GM12891 (cell line): Measurements from ENCODE around the gene IFITM5.
"Not testable (repeated sequence)": the region's sequence is repeated elsewhere in the genome, so short reads cannot be mapped to it uniquely, and the experiment has no call there.

Experiments used
- DNase-seq: peaks from one replicate; pipeline ENCODE4 v3.0.0; 2011; ENCODE audit warnings: low spot score; ENCODE audit not compliant: insufficient read length
- FAIRE-seq: peaks from 2 replicates; lab custom pipeline; 2011; peaks lifted over from hg19 to GRCh38; lab: Jason Lieb, UNC
- PAX5 ChIP-seq: IDR thresholded peaks from 2 replicates; pipeline ENCODE4 v1.6.1; 2011; ENCODE audit warnings: low read length, moderate library complexity, mild to moderate bottlenecking; ENCODE audit not compliant: insufficient read depth, severe bottlenecking
- POLR2A ChIP-seq: IDR thresholded peaks from 2 replicates; pipeline ENCODE4 v1.6.1; 2011; ENCODE audit warnings: low read depth, low read length, control low read depth
- POLR2AphosphoS5 ChIP-seq: IDR thresholded peaks from 2 replicates; pipeline ENCODE4 v1.6.1; 2011; ENCODE audit warnings: low read depth, low read length, control low read depth
- POU2F2 ChIP-seq: IDR thresholded peaks from 2 replicates; pipeline ENCODE4 v1.6.1; 2011; ENCODE audit warnings: low read depth, mild to moderate bottlenecking, control low read depth, low read length, moderate library complexity
- SPI1 ChIP-seq: IDR thresholded peaks from 2 replicates; pipeline ENCODE4 v1.6.1; 2011; ENCODE audit warnings: low read depth, low read length, control low read depth
- TAF1 ChIP-seq: IDR thresholded peaks from 2 replicates; pipeline ENCODE4 v1.6.1; 2011; ENCODE audit warnings: low read depth, low read length, control low read depth

The IFITM5 gene

DNA sequence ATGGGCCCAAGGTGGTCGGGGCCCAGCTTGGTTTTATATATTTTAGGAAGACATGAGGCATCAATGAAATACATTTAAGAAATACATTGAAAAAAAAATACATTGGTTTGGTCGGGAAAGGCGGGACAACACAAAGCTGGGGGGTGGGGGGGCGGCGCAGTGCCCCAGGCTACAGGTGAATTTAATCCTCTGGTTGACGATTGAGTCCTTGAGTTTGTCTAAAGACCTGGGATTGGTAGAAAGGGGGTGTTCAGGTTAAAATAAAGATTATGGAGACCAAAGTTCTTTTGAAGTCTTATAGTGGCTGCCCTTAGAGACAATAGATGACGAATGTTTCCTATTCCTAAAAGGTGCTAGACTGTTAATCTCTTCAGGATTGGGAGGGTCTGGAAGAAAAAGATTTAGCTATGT is 17.6 kb upstream of the IFITM5 start:
- no peak for TF ChIP-seq TAF1
- TF ChIP-seq PAX5 = no peak
- no peak for TF ChIP-seq POU2F2
- no peak for TF ChIP-seq POLR2A
- no peak for TF ChIP-seq SPI1
- TF ChIP-seq POLR2AphosphoS5 = no peak
- FAIRE-seq (no peak), DNase-seq (no peak)

DNA sequence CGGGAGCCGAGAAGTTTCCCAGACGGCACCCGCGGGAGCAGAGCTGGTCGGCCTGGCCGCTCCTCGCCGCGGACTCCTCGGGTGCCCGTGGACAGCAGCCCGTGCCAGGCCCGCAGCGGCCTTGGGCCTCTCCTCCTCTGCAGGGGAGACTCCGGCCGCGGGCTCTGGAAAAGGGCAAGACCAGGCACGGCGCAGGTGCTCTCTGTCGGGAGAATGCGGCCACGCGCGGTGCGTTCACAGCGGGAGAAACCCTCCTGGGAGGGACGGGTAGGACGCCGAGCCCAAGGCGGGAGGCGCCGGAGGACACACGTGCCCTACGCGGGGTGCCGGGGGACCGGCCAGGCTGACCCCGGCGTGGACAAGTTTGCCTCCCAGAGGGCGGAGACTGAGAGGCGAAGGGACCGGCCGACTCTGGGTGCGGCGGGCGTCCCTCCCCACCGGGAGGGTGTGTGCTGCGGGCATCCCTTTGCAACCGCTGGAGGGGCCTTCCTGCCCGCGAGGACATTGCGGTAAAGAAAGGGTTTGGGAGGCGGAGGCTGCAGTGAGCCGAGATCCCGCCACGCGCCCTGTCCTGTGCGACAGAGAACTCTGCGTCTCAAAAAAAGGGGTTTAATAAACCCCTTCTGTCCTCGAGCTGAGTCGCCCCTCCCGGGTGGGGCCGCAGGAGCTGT is 16.8 kb upstream of the IFITM5 start:
- FAIRE-seq (no peak), DNase-seq (no peak)
- TF ChIP-seq POU2F2 (no peak), POLR2AphosphoS5 (0 out of 2 replicates have a peak, but pooled peaks have one; percentile 42)

DNA sequence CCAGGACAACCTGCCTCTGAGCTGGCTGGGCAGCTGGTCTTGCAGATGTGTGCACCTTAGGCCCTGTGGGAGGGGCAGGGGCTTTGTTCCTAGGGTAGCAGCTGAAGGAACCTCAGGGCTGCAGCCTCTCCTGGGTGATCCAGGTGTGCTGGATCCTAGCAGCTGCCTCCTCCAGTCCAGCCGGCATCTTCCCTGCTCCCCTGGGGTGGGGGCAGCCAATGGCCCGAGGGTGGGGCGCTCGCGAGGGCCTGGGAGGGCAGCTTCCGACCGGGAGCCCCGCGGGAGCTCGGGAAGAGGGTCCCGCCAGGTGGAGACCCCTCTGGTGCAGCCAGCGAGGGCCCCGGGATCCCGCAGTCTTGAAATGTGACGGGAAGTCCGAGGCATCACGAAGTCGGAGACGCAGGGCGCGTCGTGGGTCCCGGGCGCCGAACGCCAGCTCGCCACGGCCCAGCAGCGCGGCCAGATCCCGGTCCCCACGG is 16.2 kb upstream of the IFITM5 start:
- no peak for DNase-seq
- no peak for FAIRE-seq

DNA sequence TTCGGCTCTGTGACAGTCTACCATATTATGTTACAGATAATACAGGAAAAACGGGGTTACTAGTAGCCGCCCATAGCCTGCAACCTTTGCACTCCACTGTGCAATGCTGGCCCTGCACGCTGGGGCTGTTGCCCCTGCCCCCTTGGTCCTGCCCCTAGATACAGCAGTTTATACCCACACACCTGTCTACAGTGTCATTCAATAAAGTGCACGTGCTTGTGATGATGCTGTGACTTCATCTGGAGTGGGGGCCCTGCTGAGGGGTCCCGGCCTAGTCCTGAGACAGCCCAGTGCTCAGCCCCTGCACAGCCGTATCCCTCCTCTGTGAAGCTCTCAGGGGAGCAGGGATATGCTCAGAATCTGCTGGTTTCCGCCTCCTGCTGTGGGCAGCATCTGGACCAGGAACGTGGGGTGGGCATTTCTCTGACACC is 15.7 kb upstream of the IFITM5 start:
- DNase-seq = no peak
- no peak for TF ChIP-seq SPI1
- no peak for TF ChIP-seq POU2F2
- no peak for TF ChIP-seq POLR2AphosphoS5
- TF ChIP-seq TAF1 = no peak
- TF ChIP-seq POLR2A = no peak
- TF ChIP-seq PAX5 = no peak
- FAIRE-seq = no peak

More for the DNA sequence above, 16.2 kb upstream of the IFITM5 start:
- TF ChIP-seq SPI1 = no peak

DNA sequence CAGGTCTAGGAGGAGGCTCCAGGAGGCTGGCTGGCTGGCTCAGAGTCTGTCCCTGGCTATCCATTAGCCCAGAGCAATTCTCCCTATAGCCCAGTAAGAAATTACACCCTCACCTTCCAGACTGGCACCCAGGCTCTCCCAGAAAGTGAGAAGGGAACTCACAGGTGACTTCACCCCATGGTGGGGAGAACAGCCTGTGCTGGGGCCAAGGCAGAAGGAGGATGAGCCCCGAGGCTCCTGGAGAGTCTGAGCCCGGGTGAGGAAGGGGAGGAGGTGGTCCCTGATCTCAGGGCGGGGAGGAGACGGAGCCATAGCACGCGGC is 15.2 kb upstream of the IFITM5 start:
- not testable (repeated sequence) for FAIRE-seq, DNase-seq

DNA sequence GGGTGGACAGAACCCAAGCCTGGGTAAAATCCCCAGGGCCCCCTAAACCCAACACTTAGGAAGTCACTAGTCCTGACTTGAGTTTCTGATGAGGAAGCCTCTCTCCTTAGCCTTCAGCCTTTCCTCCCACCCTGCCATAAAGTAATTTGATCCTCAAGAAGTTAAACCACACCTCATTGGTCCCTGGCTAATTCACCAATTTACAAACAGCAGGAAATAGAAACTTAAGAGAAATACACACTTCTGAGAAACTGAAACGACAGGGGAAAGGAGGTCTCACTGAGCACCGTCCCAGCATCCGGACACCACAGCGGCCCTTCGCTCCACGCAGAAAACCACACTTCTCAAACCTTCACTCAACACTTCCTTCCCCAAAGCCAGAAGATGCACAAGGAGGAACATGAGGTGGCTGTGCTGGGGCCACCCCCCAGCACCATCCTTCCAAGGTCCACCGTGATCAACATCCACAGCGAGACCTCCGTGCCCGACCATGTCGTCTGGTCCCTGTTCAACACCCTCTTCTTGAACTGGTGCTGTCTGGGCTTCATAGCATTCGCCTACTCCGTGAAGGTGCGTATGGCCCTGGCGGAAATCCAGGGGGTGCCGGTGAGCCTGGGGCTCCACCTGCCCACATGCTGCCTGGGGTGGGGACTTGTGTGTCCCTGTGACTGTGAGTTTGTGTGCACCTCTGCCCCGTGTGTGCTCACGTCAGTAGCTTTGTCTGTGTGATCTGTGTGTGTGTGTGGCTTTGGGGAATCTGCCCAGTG is 14.6 kb upstream of the IFITM5 start, which contains the start of gene IFITM1:
Gene IFITM1 (plus strand): TSS at position 254 of the 767 bp plus-strand sequence. CDS start 131 bp downstream, at position 385.
- peak; percentile 68 for DNase-seq
- TF ChIP-seq TAF1 = peak; percentile 87
- TF ChIP-seq SPI1 = peak; percentile 26; the same call in 1 of the 2 replicates
- no peak for TF ChIP-seq PAX5
- TF ChIP-seq POLR2AphosphoS5 = peak; percentile 95
- TF ChIP-seq POU2F2 = peak; percentile 76
- TF ChIP-seq POLR2A = peak; percentile 95
- FAIRE-seq = peak; percentile 82

DNA sequence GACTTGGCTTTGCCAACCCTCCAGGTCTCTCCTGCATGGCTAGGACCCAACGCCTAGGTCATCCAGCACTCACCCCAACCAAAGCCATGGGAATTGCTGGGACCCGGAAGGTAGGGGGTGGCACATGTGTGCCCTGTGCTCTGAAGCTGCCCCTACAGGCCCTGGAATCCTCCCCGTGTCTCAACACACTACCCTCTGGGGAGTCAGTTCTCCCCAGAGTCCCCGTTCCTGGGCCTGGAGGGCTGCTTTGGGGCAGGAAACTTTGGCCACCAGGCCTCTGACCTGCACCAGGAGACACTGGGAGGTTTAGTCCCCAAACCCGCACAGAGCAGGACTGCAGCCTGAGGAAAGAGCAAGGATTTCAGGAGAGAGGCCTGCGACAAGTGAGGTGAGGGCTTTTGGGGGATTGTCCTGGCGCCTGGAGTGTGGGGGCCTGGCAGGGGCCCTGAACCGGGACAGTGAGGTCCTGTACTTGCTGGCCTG is 14.0 kb upstream of the IFITM5 start:
- FAIRE-seq (no peak), DNase-seq (no peak)
- no peak for TF ChIP-seq PAX5
- no peak for TF ChIP-seq SPI1
- no peak for TF ChIP-seq POLR2A
- no peak for TF ChIP-seq POU2F2

DNA sequence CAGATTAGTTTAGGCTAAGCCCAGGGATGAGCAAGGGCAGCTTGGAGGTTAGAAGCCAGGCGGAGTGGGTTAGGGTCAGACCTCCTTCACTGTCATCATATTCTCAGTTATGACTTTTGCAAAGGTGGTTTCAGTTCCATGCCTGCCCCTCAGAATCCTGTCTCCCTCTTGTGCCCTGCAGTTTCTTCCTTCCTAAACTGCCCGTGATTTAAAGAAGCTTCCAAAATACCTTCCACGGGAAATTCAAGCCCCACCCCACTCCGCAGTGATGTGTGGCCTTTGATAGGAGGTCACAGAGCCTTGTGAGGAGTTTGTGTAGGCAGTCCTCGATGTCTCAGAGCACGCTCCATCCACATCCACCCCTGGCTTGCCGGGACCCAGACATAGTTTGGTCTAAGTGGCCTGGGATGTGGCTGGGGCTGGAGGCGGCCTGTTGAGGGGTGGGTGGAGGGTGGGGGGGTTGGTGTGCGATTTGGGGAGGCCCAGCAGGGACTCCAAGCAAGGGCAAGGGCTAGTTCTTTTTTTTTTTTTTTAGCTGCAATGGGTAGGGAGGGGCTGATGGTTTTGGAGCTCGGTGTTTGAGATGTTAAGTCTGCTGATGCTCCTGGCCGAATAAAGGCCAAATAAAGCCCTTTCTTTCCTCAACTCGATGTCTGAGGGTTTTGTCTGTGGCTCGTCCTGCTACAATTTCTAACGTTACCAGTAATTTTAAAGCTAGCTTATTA is 12.9 kb upstream of the IFITM5 start:
- FAIRE-seq = no peak
- TF ChIP-seq SPI1 (peak; percentile 68), TAF1 (no peak)
- no peak for DNase-seq

DNA sequence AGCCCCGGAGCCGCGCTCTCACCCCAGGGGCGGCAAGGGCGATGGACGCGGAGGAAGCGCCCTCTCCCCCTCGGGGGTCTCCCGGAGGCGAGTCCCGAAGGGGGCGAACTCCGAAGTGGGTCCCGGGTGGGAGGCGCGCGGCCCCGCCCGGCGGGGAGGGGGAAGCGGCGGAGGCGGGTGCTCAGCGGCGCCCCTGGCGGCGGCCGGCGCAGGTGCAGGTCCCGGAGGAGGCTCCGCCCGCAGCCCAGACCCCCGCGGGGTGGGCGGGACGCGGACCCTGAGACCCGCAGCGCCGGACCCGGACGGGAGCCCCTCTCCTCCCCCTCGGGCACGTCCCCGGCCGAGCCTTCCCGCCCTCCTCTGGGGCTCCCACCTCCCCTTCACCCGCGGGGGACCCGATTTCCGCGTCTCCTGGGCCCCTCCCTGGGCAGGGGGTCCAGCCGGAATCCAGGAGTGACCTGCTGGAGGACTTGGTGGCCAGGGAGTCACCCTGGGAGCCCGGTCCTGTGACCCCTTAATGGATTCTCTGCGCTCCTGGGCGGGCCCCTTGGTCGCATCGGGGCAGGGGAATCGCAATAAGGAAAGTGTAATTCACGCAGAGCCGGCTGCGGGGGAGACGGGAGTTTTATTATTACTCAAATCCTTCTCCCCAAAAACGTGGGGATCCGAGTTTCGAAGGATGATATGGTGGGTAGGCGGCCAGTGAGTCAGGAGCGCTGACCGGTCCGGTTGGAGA is 11.9 kb upstream of the IFITM5 start:
- not testable (repeated sequence) for DNase-seq
- FAIRE-seq = peak; percentile 88

DNA sequence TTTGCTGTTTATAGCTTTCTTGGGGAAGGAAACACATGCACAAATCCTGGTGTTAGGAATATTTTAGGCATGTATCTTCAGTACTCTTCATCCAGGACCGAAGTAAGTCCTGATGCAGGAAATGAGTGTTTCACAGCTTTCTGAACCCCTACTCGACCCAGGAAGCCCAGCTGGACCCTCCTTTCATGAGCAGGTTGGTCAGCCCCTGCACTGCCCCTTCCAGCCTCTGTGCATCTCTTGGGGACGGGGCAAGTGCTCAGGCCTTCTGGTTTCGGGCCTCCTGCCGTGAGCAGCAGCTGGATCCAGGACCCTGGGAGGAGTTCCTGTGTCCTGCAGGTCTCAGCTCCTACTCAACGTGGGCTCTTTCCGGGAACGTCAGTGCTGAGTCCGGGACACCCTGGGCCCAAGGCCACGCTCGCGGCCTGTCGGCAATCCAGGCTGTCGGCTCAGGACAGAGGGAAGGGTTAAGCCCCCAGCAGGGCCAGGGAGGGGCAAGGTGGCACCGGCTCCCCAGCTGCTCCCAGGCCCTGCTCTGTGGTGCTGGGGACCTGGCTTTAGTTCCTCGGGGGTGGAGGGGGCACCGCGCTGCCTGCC is 10.8 kb upstream of the IFITM5 start:
- peak; percentile 76 for FAIRE-seq
- not testable (repeated sequence) for DNase-seq

DNA sequence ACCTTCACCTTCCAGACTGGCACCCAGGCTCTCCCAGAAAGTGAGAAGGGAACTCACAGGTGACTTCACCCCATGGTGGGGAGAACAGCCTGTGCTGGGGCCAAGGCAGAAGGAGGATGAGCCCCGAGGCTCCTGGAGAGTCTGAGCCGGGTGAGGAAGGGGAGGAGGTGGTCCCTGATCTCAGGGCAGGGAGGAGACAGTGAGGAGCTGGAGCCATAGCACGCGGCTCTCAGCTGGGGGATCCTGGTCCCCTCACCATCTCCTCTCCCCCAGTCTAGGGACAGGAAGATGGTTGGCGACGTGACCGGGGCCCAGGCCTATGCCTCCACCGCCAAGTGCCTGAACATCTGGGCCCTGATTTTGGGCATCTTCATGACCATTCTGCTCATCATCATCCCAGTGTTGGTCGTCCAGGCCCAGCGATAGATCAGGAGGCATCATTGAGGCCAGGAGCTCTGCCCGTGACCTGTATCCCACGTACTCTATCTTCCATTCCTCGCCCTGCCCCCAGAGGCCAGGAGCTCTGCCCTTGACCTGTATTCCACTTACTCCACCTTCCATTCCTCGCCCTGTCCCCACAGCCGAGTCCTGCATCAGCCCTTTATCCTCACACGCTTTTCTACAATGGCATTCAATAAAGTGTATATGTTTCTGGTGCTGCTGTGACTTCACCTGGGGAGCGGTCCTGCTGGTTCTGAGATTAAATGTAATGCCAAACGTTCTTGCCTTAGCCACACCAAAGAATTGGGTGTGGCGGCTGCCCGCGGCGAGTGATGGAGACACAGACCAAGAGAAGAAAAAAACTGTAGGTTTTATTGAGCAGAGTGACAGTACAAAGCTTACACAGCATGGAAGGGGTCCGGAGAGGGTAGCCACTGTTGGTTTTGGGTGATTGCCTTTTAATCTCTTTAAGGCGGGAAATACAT is 9.7 kb upstream of the IFITM5 start:
- not testable (repeated sequence) for DNase-seq, FAIRE-seq
